Renal cortical epithelial cell (primary cell): ENCODE results near the gene ZNF280D. TPM values are rescaled to one million over a fixed set of nuclear protein-coding genes. Genes with fewer than 3 reads are reported as not detected.
A peak's percentile ranks its signal among the peaks of the same experiment; 100 is the strongest.
"Not testable (repeated sequence)": the region's sequence is repeated elsewhere in the genome, so short reads cannot be mapped to it uniquely, and the experiment has no call there.

Experiments used
- DNase-seq: peaks from one replicate; pipeline ENCODE4 v3.0.0-alpha.2; 2011; ENCODE audit warnings: low read depth
- total RNA-seq: library from RNA; depleted of rRNA; stranded (reverse); fragments of >200 nt; gene quantifications from 2 replicates; pipeline ENCODE4 v1.2.3, GENCODE V29; 2014

Gene ZNF280D
- total RNA-seq, 1 donor from 2014 or later = 39.5 TPM

- DNase-seq = no peak
Observed at GRCh38 chr15:56718560-56718959, 14.7 kb downstream of the ZNF280D start.

- DNase-seq = no peak
Observed at GRCh38 chr15:56716334-56716733, 17.0 kb downstream of the ZNF280D start.

- no peak for DNase-seq
Observed at GRCh38 chr15:56715220-56715619, 18.1 kb downstream of the ZNF280D start.

- DNase-seq = not testable (repeated sequence)
Observed at GRCh38 chr15:56709502-56709901, 23.8 kb downstream of the ZNF280D start.

- no peak for DNase-seq
Observed at GRCh38 chr15:56699743-56700142, 33.6 kb downstream of the ZNF280D start.

GRCh38 chr15:56698270-56698669, 35.0 kb downstream of the ZNF280D start:
- no peak for DNase-seq

- no peak for DNase-seq
Observed at GRCh38 chr15:56693761-56694160, 39.5 kb downstream of the ZNF280D start.

- DNase-seq = no peak
Observed at GRCh38 chr15:56690733-56691132, 42.6 kb downstream of the ZNF280D start.

GRCh38 chr15:56683908-56684307, 49.4 kb downstream of the ZNF280D start:
- DNase-seq = no peak

GRCh38 chr15:56681113-56681512, 52.2 kb downstream of the ZNF280D start:
- DNase-seq = no peak

- DNase-seq = no peak
Observed at GRCh38 chr15:56679225-56679624, 54.1 kb downstream of the ZNF280D start.

GRCh38 chr15:56678571-56678970, 54.7 kb downstream of the ZNF280D start:
- no peak for DNase-seq

- no peak for DNase-seq
Observed at GRCh38 chr15:56677271-56677670, 56.0 kb downstream of the ZNF280D start.

- DNase-seq = no peak
Observed at GRCh38 chr15:56675930-56676329, 57.4 kb downstream of the ZNF280D start.

- DNase-seq = peak; percentile 14
Observed at GRCh38 chr15:56674857-56675256, 58.5 kb downstream of the ZNF280D start.

- peak; percentile 18 for DNase-seq
Observed at GRCh38 chr15:56672721-56673120, 60.6 kb downstream of the ZNF280D start.

GRCh38 chr15:56667517-56667916, 65.8 kb downstream of the ZNF280D start:
- peak; percentile 48 for DNase-seq

GRCh38 chr15:56660943-56661342, 72.4 kb downstream of the ZNF280D start:
- no peak for DNase-seq

- no peak for DNase-seq
Observed at GRCh38 chr15:56659197-56659596, 74.1 kb downstream of the ZNF280D start.

GRCh38 chr15:56654624-56655023, 78.7 kb downstream of the ZNF280D start:
- DNase-seq = no peak

GRCh38 chr15:56654216-56654615, 79.1 kb downstream of the ZNF280D start:
- DNase-seq = no peak

- DNase-seq = no peak
Observed at GRCh38 chr15:56653787-56654186, 79.5 kb downstream of the ZNF280D start.

- DNase-seq = no peak
Observed at GRCh38 chr15:56653107-56653506, 80.2 kb downstream of the ZNF280D start.

GRCh38 chr15:56648311-56648710, 85.0 kb downstream of the ZNF280D start:
- no peak for DNase-seq

- no peak for DNase-seq
Observed at GRCh38 chr15:56640549-56640948, 92.8 kb downstream of the ZNF280D start.
